HL-60/S4 treated with phorbol 12-myristate 13-acetate at 8.2 ng/mL for 4 days and 3 days (cell line): ENCODE measurements around the gene PROSER2.

Source experiments
- in situ Hi-C: fragments of 300-500 bp; cut with MboI; formaldehyde crosslinking; loops from 2 replicates; pipeline ENCODE4 v1.15.0; 2022; ENCODE audit warnings: low sequenced_read_pairs

The PROSER2 gene

GRCh38 chr10:11823122-11823988 is at the start of gene PROSER2:
Gene PROSER2 (plus strand): TSS chr10:11823356. CDS start chr10:11852078, 28,722 bp downstream.
- in situ Hi-C loops: no loop called here

GRCh38 chr10:11773761-11774441 is 49.3 kb upstream of the PROSER2 start:
- in situ Hi-C loops: no loop called here

- in situ Hi-C loops: no loop called here
Observed at GRCh38 chr10:11775412-11775811, 47.7 kb upstream of the PROSER2 start.

- in situ Hi-C loops: no loop called here
Observed at GRCh38 chr10:11776080-11776479, 47.1 kb upstream of the PROSER2 start.

- in situ Hi-C loops: no loop called here
Observed at GRCh38 chr10:11781114-11781513, 42.0 kb upstream of the PROSER2 start.

GRCh38 chr10:11782793-11783557 is 40.2 kb upstream of the PROSER2 start:
- in situ Hi-C loops: no loop called here

- in situ Hi-C loops: no loop called here
Observed at GRCh38 chr10:11783558-11783865, 39.6 kb upstream of the PROSER2 start.

- in situ Hi-C loops: no loop called here
Observed at GRCh38 chr10:11787374-11787773, 35.8 kb upstream of the PROSER2 start.

GRCh38 chr10:11787846-11788245 is 35.3 kb upstream of the PROSER2 start:
- in situ Hi-C loops: no loop called here

GRCh38 chr10:11789306-11789705 is 33.9 kb upstream of the PROSER2 start:
- in situ Hi-C loops: no loop called here

- in situ Hi-C loops: no loop called here
Observed at GRCh38 chr10:11789956-11790355, 33.2 kb upstream of the PROSER2 start.

GRCh38 chr10:11793762-11794479 is 29.2 kb upstream of the PROSER2 start:
- in situ Hi-C loops: no loop called here

GRCh38 chr10:11794566-11794965 is 28.6 kb upstream of the PROSER2 start:
- in situ Hi-C loops: no loop called here

GRCh38 chr10:11795101-11795920 is 27.8 kb upstream of the PROSER2 start:
- in situ Hi-C loops: no loop called here

GRCh38 chr10:11796474-11796873 is 26.7 kb upstream of the PROSER2 start:
- in situ Hi-C loops: no loop called here

- in situ Hi-C loops: no loop called here
Observed at GRCh38 chr10:11797281-11797680, 25.9 kb upstream of the PROSER2 start.

- in situ Hi-C loops: no loop called here
Observed at GRCh38 chr10:11797847-11798633, 25.1 kb upstream of the PROSER2 start.

GRCh38 chr10:11798845-11799735 is 24.1 kb upstream of the PROSER2 start:
- in situ Hi-C loops: no loop called here
